GM12874 (cell line): ENCODE results near the gene ALMS1.

Experiments used
- CTCF ChIP-seq: IDR thresholded peaks from 2 replicates; pipeline ENCODE4 v1.5.1; 2011; ENCODE audit warnings: low read depth, mild to moderate bottlenecking, control low read depth, low read length, moderate library complexity; ENCODE audit not compliant: insufficient read depth

The ALMS1 gene

GRCh38 chr2:73593680-73594079 lies 208.0 kb downstream of the ALMS1 start:
- TF ChIP-seq CTCF: no peak

- TF ChIP-seq CTCF: no peak
Measured at GRCh38 chr2:73594251-73594650, 208.6 kb downstream of the ALMS1 start.

GRCh38 chr2:73601780-73602179 lies 216.1 kb downstream of the ALMS1 start:
- no peak for TF ChIP-seq CTCF

GRCh38 chr2:73610111-73610510 lies 224.5 kb downstream of the ALMS1 start:
- TF ChIP-seq CTCF: no peak

- TF ChIP-seq CTCF: no peak
Measured at GRCh38 chr2:73611193-73611592, 225.6 kb downstream of the ALMS1 start.

GRCh38 chr2:73611867-73612266 lies 226.2 kb downstream of the ALMS1 start:
- no peak for TF ChIP-seq CTCF

- no peak for TF ChIP-seq CTCF
Measured at GRCh38 chr2:73614105-73614504, 228.5 kb downstream of the ALMS1 start.

GRCh38 chr2:73614997-73615396 lies 229.4 kb downstream of the ALMS1 start:
- TF ChIP-seq CTCF: no peak
